NCI-H774 (cell line): ENCODE results near the gene BANF1.

Experiments used
- DNase-seq: peaks from one replicate; lab custom pipeline; 2025; lab: John Stamatoyannopoulos, UW

BANF1 gene

GRCh38 chr11:66001942-66002647 lies at the start of gene BANF1, which contains the start of gene EIF1AD:
Gene BANF1 (plus strand): TSS chr11:66002503. CDS start chr11:66003251, 748 bp downstream.
Gene EIF1AD (minus strand): TSS chr11:66002157. CDS start chr11:66000389, 1,768 bp downstream.
- DNase-seq, result peak; percentile 96

- DNase-seq, result no peak
Observed at GRCh38 chr11:65953471-65953870, 48.8 kb upstream of the BANF1 start.

- DNase-seq, result no peak
Observed at GRCh38 chr11:65954771-65955170, 47.5 kb upstream of the BANF1 start.

GRCh38 chr11:65958291-65958690 lies 44.0 kb upstream of the BANF1 start:
- DNase-seq, result no peak

GRCh38 chr11:65958774-65959420 lies 43.4 kb upstream of the BANF1 start:
- no peak for DNase-seq

DNA sequence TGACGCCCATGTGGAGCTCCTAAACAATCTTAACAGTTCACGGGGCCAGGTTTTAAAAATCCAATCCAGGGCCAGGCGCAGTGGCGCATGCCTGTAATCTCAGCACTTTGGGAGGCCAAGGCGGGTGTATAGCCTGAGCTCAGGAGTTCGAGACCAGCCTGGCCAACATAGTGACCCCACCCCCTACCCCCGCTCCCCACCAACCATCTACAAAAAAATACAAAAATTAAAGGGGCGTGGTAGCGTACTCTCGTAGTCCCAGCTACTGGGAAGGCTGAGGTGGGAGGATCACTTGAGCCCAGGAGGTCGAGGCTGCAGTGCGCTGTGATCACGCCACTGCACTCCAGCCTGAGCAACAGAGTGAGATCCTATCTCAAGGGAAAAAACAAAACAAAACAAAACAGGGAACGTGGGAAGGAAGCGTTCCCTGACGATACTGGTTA lies 41.5 kb upstream of the BANF1 start:
- no peak for DNase-seq

GRCh38 chr11:65961267-65962140 lies 40.8 kb upstream of the BANF1 start, which contains the start of gene SART1:
Gene SART1 (plus strand): TSS chr11:65961734. CDS start chr11:65961781, 47 bp downstream.
- peak; percentile 98 for DNase-seq

- DNase-seq, result no peak
Observed at GRCh38 chr11:65962141-65962564, 40.1 kb upstream of the BANF1 start.

GRCh38 chr11:65964906-65965305 lies 37.4 kb upstream of the BANF1 start:
- DNase-seq, result no peak

DNA sequence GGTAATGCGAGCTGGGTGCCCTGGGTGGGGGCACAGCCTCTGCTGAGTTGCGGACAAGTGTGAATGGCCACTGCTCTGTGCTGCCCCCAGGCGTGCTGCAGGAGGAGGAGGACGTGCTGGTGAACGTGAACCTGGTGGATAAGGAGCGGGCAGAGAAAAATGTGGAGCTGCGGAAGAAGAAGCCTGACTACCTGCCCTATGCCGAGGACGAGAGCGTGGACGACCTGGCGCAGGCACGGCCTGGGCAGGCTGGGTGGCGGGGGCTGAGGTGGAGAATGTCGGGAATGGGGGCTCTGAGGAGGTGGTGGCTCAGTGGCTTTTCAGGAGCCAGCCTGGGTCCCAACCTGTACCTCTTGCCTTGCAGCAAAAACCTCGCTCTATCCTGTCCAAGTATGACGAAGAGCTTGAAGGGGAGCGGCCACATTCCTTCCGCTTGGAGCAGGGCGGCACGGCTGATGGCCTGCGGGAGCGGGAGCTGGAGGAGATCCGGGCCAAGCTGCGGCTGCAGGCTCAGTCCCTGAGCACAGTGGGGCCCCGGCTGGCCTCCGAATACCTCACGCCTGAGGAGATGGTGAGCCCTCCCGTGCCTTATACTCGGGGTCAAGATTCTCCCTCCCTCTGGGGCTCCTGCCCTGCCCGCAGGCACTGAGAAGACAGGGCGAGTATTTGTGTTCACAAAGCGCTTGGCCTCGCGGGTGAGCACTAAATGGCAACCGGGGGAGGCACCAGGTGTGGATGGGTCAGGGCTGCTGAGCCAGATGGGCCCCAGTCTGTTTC lies 36.1 kb upstream of the BANF1 start:
- no peak for DNase-seq

GRCh38 chr11:65967329-65967934 lies 34.9 kb upstream of the BANF1 start:
- DNase-seq, result no peak

GRCh38 chr11:65968600-65969482 lies 33.5 kb upstream of the BANF1 start:
- DNase-seq, result no peak

DNA sequence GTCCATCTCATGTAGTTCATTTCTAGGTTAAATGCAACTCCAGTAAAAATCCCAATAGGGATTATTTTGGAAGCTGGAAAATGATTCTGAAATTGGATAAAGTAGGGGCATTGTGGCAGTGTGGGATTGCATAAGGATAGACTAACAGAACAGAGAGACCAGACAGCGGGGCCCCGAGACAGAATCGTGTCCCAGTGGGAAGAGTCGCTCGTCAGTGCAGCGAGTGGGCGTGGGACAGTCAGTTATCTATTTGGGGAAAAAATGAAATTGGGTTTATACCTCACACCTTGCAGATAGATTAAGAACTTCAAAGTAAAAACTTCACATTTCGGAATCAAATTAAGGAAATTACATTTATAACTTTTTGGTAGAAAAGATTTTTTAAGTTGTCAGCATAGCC lies 30.2 kb upstream of the BANF1 start:
- no peak for DNase-seq

DNA sequence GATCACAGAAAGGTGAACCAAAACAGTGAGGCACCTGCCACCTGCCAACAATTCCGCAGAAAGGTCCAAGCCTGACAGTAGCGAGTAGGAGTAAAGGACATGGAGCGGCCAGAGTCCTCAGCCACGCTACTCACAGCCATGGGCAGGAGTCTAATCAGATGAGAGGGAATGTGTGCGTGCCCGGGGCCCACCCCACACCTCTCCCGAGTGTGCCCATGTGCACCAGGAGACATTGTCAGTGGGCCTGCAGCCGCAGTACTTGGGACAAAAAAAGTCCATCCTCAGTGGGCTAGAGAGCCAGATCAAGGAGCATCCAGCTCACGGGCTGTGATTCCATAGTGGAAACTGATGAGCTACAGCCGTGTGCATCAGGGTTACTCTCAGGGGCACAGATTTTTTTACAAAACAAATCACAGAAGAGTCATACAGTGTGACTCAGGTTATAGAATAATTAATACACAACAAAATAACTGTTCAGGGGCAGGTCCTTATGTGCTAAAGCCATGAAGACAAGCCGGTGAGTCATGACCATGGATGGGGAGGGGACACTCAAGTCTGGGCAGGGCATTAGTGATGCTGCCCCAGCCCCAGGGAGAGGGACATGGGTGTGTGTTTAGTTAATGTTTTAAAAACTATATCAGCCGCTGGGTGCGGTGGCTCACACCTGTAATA lies 28.7 kb upstream of the BANF1 start:
- DNase-seq, result no peak

GRCh38 chr11:65975771-65976170 lies 26.5 kb upstream of the BANF1 start:
- DNase-seq, result no peak

GRCh38 chr11:65976216-65977176 lies 25.8 kb upstream of the BANF1 start:
- DNase-seq, result no peak

- DNase-seq, result no peak
Observed at GRCh38 chr11:65977621-65978390, 24.5 kb upstream of the BANF1 start.
